ENCODE data around the gene UGT1A8.
A peak's percentile ranks its signal among the peaks of the same experiment; 100 is the strongest.
"Not testable (repeated sequence)": the region's sequence is repeated elsewhere in the genome, so short reads cannot be mapped to it uniquely, and the experiment has no call there.

Gene UGT1A8

GRCh38 chr2:233728723-233729301, 111.4 kb downstream of the UGT1A8 start, which contains the start of gene UGT1A3:
UGT1A3 (plus strand) TSS chr2:233729042; CDS start chr2:233729127, 85 bp downstream.
- DNase-seq (ENCODE audit: low read depth), result no peak

GRCh38 chr2:233736868-233737653, 119.6 kb downstream of the UGT1A8 start:
- not testable (repeated sequence) for DNase-seq (ENCODE audit: low read depth)

- DNase-seq (ENCODE audit: low read depth), result no peak
Measured at GRCh38 chr2:233740870-233741269, 123.4 kb downstream of the UGT1A8 start.

- DNase-seq (ENCODE audit: low read depth), result no peak
Measured at GRCh38 chr2:233743464-233744259, 126.2 kb downstream of the UGT1A8 start.

GRCh38 chr2:233745073-233745755, 127.8 kb downstream of the UGT1A8 start:
- no peak for DNase-seq (ENCODE audit: low read depth)

- not testable (repeated sequence) for DNase-seq (ENCODE audit: low read depth)
Measured at GRCh38 chr2:233745838-233746237, 128.4 kb downstream of the UGT1A8 start.

- DNase-seq (ENCODE audit: low read depth), result no peak
Measured at GRCh38 chr2:233746475-233747282, 129.2 kb downstream of the UGT1A8 start.

GRCh38 chr2:233747283-233747544, 129.8 kb downstream of the UGT1A8 start:
- DNase-seq (ENCODE audit: low read depth), result no peak

GRCh38 chr2:233750689-233751088, 133.3 kb downstream of the UGT1A8 start:
- not testable (repeated sequence) for DNase-seq (ENCODE audit: low read depth)

GRCh38 chr2:233751212-233752009, 134.0 kb downstream of the UGT1A8 start:
- DNase-seq (ENCODE audit: low read depth), result not testable (repeated sequence)

GRCh38 chr2:233754872-233755611, 137.6 kb downstream of the UGT1A8 start:
- no peak for DNase-seq (ENCODE audit: low read depth)

- no peak for DNase-seq (ENCODE audit: low read depth)
Measured at GRCh38 chr2:233756429-233757081, 139.1 kb downstream of the UGT1A8 start.

GRCh38 chr2:233758141-233758540, 140.7 kb downstream of the UGT1A8 start:
- DNase-seq (ENCODE audit: low read depth), result no peak

- DNase-seq (ENCODE audit: low read depth), result no peak
Measured at GRCh38 chr2:233758849-233759248, 141.4 kb downstream of the UGT1A8 start.

- DNase-seq (ENCODE audit: low read depth), result no peak
Measured at GRCh38 chr2:233760043-233760442, 142.6 kb downstream of the UGT1A8 start, which contains the start of gene UGT1A1. UGT1A1 (plus strand) TSS chr2:233760270; CDS start chr2:233760288, 18 bp downstream.

GRCh38 chr2:233761040-233761769, 143.8 kb downstream of the UGT1A8 start:
- no peak for DNase-seq (ENCODE audit: low read depth)

- DNase-seq (ENCODE audit: low read depth), result peak; percentile 38
Measured at GRCh38 chr2:233764264-233764663, 146.8 kb downstream of the UGT1A8 start.

- DNase-seq (ENCODE audit: low read depth), result no peak
Measured at GRCh38 chr2:233764761-233765160, 147.3 kb downstream of the UGT1A8 start.

GRCh38 chr2:233766416-233766815, 149.0 kb downstream of the UGT1A8 start:
- no peak for DNase-seq (ENCODE audit: low read depth)
